IMR-90 (cell line): Measurements from ENCODE around the gene S100A1. TPM values are rescaled to one million over a fixed set of nuclear protein-coding genes. Genes with fewer than 3 reads are reported as not detected.

Source experiments
- ATAC-seq: fragments of 200-7000 bp; cut with Tn5 transposase; 2 replicates; pipeline ENCODE4 v1.9.1; 2020; ENCODE audit warnings: low read depth, mild to moderate bottlenecking, moderate library complexity
- BruUV-seq: library from RNA; stranded (reverse); fragments of 400-500 nt; replicated peaks from 2 replicates; lab custom pipeline; 2021; lab: Mats Ljungman, UMichigan
- CTCF ChIA-PET: fragments of 300-600 bp; formaldehyde crosslinking; extraction: SDS; loops from one replicate; lab custom pipeline; 2021; ENCODE audit warnings: antibody characterized with exemption; lab: Yijun Ruan, JAX
- POLR2A ChIA-PET: fragments of 300-600 bp; sonication (Branson Sonifier 250); formaldehyde crosslinking; loops from one replicate; lab custom pipeline; 2022; ENCODE audit warnings: antibody characterized with exemption; ENCODE audit not compliant: unreplicated experiment; lab: Charles Lee
- DNase-seq: peaks from one replicate; pipeline ENCODE4 v3.0.0; 2013
- H2AFZ ChIP-seq: replicated peaks from 2 replicates; pipeline ENCODE3; 2013; ENCODE audit warnings: low read length, mild to moderate bottlenecking; ENCODE audit not compliant: poor library complexity
- H2AK5ac ChIP-seq: 2 replicates; pipeline ENCODE4 v1.6.1; 2013; ENCODE audit warnings: low read depth, low read length, inconsistent platforms
- H2AK9ac ChIP-seq: replicated peaks from 2 replicates; pipeline ENCODE3; 2013; ENCODE audit warnings: mild to moderate bottlenecking, low read depth, low read length, moderate library complexity; ENCODE audit not compliant: poor library complexity
- H2BK120ac ChIP-seq: 2 replicates; pipeline ENCODE4 v1.6.1; 2013; ENCODE audit warnings: low read depth, low read length, inconsistent platforms
- H2BK15ac ChIP-seq: 3 replicates; pipeline ENCODE4 v1.6.1; 2013; ENCODE audit warnings: low read depth, low read length, inconsistent platforms
- H2BK20ac ChIP-seq: 2 replicates; pipeline ENCODE4 v1.6.1; 2013; ENCODE audit warnings: low read depth, mild to moderate bottlenecking, inconsistent platforms, low read length, moderate library complexity
- H2BK5ac ChIP-seq: 2 replicates; pipeline ENCODE4 v1.6.1; 2013; ENCODE audit warnings: mild to moderate bottlenecking, low read depth, low read length, inconsistent platforms; ENCODE audit not compliant: poor library complexity, severe bottlenecking
- H3K14ac ChIP-seq: replicated peaks from 2 replicates; pipeline ENCODE4 v1.6.1; 2013; ENCODE audit warnings: low read depth, low read length, inconsistent platforms
- H3K18ac ChIP-seq: 2 replicates; pipeline ENCODE4 v1.6.1; 2013; ENCODE audit warnings: low read depth, low read length, control low read depth
- H3K23ac ChIP-seq: 2 replicates; pipeline ENCODE4 v1.6.1; 2013; ENCODE audit warnings: low read depth, low read length, inconsistent platforms
- H3K27ac ChIP-seq: 2 replicates; pipeline ENCODE4 v1.5.1; 2013; ENCODE audit warnings: mild to moderate bottlenecking, control low read depth, low read length; ENCODE audit not compliant: insufficient read depth
- H3K27me3 ChIP-seq: 2 replicates; pipeline ENCODE4 v1.6.1; 2013; ENCODE audit warnings: low read length; ENCODE audit not compliant: control insufficient read depth, insufficient read depth
- H3K36me3 ChIP-seq: 2 replicates; pipeline ENCODE4 v1.6.1; 2013; ENCODE audit warnings: low read length, mixed read lengths; ENCODE audit not compliant: control insufficient read depth, insufficient read depth
- H3K4ac ChIP-seq: 2 replicates; pipeline ENCODE4 v1.6.1; 2013; ENCODE audit warnings: low read depth, low read length, inconsistent platforms
- H3K4me1 ChIP-seq: 2 replicates; pipeline ENCODE4 v1.6.1; 2013; ENCODE audit warnings: low read length, mixed read lengths; ENCODE audit not compliant: control insufficient read depth, insufficient read depth
- H3K4me2 ChIP-seq: 2 replicates; pipeline ENCODE4 v1.6.1; 2013; ENCODE audit warnings: low read depth, mild to moderate bottlenecking, control low read depth, low read length, moderate library complexity
- H3K4me3 ChIP-seq: 2 replicates; pipeline ENCODE4 v1.5.1; 2013; ENCODE audit warnings: low read depth, mild to moderate bottlenecking, control low read depth, low read length, moderate library complexity; ENCODE audit not compliant: insufficient read depth
- H3K56ac ChIP-seq: 2 replicates; pipeline ENCODE4 v1.6.1; 2013; ENCODE audit warnings: low read length, inconsistent platforms; ENCODE audit not compliant: insufficient read depth; ENCODE audit errors: extremely low read depth
- H3K79me1 ChIP-seq, 2 experiments: 2 replicates each; pipeline ENCODE4 v1.6.1; 2013; ENCODE audit warnings: low read length in 2 of 2, inconsistent platforms in 1 of 2, low read depth in 1 of 2
- H3K9ac ChIP-seq: 2 replicates; pipeline ENCODE4 v1.6.1; 2013; ENCODE audit warnings: low read depth, low read length, control low read depth
- H3K9me1 ChIP-seq: 2 replicates; pipeline ENCODE4 v1.6.1; 2013; ENCODE audit warnings: low read length, inconsistent platforms; ENCODE audit not compliant: insufficient read depth
- H3K9me3 ChIP-seq: 2 replicates; pipeline ENCODE4 v1.6.1; 2013; ENCODE audit warnings: low read length; ENCODE audit not compliant: control insufficient read depth, insufficient read depth
- H4K20me1 ChIP-seq: 2 replicates; pipeline ENCODE4 v1.6.1; 2013; ENCODE audit warnings: low read length, inconsistent platforms; ENCODE audit not compliant: insufficient read depth
- H4K5ac ChIP-seq: 2 replicates; pipeline ENCODE4 v1.6.1; 2013; ENCODE audit warnings: mild to moderate bottlenecking, low read depth, low read length, control low read depth
- H4K8ac ChIP-seq, 2 experiments: 2 replicates each; pipeline ENCODE4 v1.6.1; 2013; ENCODE audit warnings: low read depth in 2 of 2, low read length in 2 of 2, control low read depth in 1 of 2, inconsistent platforms in 1 of 2
- H4K91ac ChIP-seq: 2 replicates; pipeline ENCODE4 v1.6.1; 2013; ENCODE audit warnings: low read depth, low read length, inconsistent platforms; ENCODE audit not compliant: insufficient read depth
- BHLHE40 ChIP-seq: fragments of 150-350 bp; IDR thresholded peaks from 2 replicates; pipeline ENCODE4 v1.6.1; 2016; ENCODE audit warnings: mild to moderate bottlenecking, low read depth, low read length
- CHD1 ChIP-seq: IDR thresholded peaks from 2 replicates; pipeline ENCODE4 v1.6.1; 2012; ENCODE audit warnings: low read depth, low read length, improper control_type of control experiment
- MAFK ChIP-seq: IDR thresholded peaks from 2 replicates; pipeline ENCODE4 v1.6.1; 2012; ENCODE audit warnings: low read depth, low read length, improper control_type of control experiment
- MXI1 ChIP-seq: IDR thresholded peaks from 2 replicates; pipeline ENCODE4 v1.6.1; 2012; ENCODE audit warnings: low read depth, mild to moderate bottlenecking, low read length, moderate library complexity, borderline replicate concordance
- NFE2L2 ChIP-seq: fragments of 150-350 bp; IDR thresholded peaks from 2 replicates; pipeline ENCODE4 v1.6.1; 2016; ENCODE audit warnings: low read depth, mild to moderate bottlenecking, low read length
- POLR2A ChIP-seq: IDR thresholded peaks from 2 replicates; pipeline ENCODE4 v1.6.1; 2012; ENCODE audit warnings: mild to moderate bottlenecking, low read depth, low read length
- RAD21 ChIP-seq: IDR thresholded peaks from 2 replicates; pipeline ENCODE4 v1.6.1; 2012; ENCODE audit warnings: low read length, improper control_type of control experiment
- RFX5 ChIP-seq: IDR thresholded peaks from 2 replicates; pipeline ENCODE4 v1.8.0; 2012; ENCODE audit warnings: low read depth, mild to moderate bottlenecking, low read length, moderate library complexity
- SMC3 ChIP-seq: fragments of 150-350 bp; IDR thresholded peaks from 2 replicates; pipeline ENCODE4 v1.6.1; 2016; ENCODE audit warnings: low read depth, mild to moderate bottlenecking, antibody characterized with exemption, low read length, moderate library complexity
- WGBS, 2 experiments: methylation state at CpG; one replicate each; pipeline versions ENCODE4 v1.1.5 to v1.1.7; 2013; ENCODE audit warnings: missing lambda C conversion rate in 2 of 2; ENCODE audit not compliant: insufficient read length in 1 of 2; ENCODE audit errors: extremely low coverage in 2 of 2; 5-methylcytosine and 5-hydroxymethylcytosine counted together
- dilution Hi-C: fragments of 300-500 bp; cut with HindIII; formaldehyde crosslinking; loops from one replicate; pipeline ENCODE4 v1.14.3; 2018; ENCODE audit warnings: low sequenced_read_pairs; ENCODE audit not compliant: unreplicated experiment
- in situ Hi-C: fragments of 300-500 bp; cut with MboI; formaldehyde crosslinking; loops from 3 replicates; pipeline ENCODE4 v1.14.3; 2019; ENCODE audit warnings: low sequenced_read_pairs, inconsistent platforms, mixed read lengths
- intact Hi-C: fragments of 100-400 bp; cut with micrococcal nuclease; formaldehyde crosslinking; loops from 2 replicates; pipeline ENCODE4 v1.10.0; 2022
- polyA plus RNA-seq, 3 experiments: library from polyadenylated mRNA; depleted of rRNA; stranded (reverse); fragments of >200 nt; gene quantifications; 2 replicates each; pipeline ENCODE4 v1.2.3, GENCODE V29; 2012; ENCODE audit warnings: low replicate concordance in 1 of 3
- total RNA-seq: library from RNA; depleted of rRNA; stranded (reverse); fragments of >200 nt; gene quantifications from 2 replicates; pipeline ENCODE4 v1.2.3, GENCODE V29; 2012
- TF ChIP-seq, protein P1 (sequence below): fragments of 150-350 bp; IDR thresholded peaks from 2 replicates; pipeline ENCODE4 v1.6.1; 2016; ENCODE audit warnings: low read depth, mild to moderate bottlenecking, low read length, moderate library complexity, borderline replicate concordance
- TF ChIP-seq, protein P2 (sequence below): conservative IDR thresholded peaks from 2 replicates; pipeline ENCODE4 v1.5.1; 2012; ENCODE audit warnings: mild to moderate bottlenecking, low read depth, low read length, improper control_type of control experiment

The S100A1 gene
- total and polyA plus RNA-seq, 2 of the 4 experiments (the other 2 are of a cell fraction), result 0.18 to 0.29 TPM

GRCh38 chr1:153678519-153679336 is 50.5 kb downstream of the S100A1 start, which contains the start of gene NPR1:
NPR1 (plus strand) TSS chr1:153678688; CDS start chr1:153679109, 421 bp downstream.
- WGBS, 2 experiments, result 1% methylated on average over 38 of the region's 78 CpGs; no CpG with 5 or more reads in 1 of the 2 experiments
- Histone ChIP-seq H3K27ac (no peak within 1 kb of the TSS), H2AFZ (peak within 1 kb of the TSS; percentile 87), H3K36me3 (no peaks in the 10 kb centered on the region), H4K20me1 (no peaks in the 10 kb centered on the region), H2BK5ac (no peak within 1 kb of the TSS), H4K5ac (no peak within 1 kb of the TSS), H2BK20ac (no peak within 1 kb of the TSS), H4K91ac (no peak within 1 kb of the TSS), H3K56ac (no peak within 1 kb of the TSS), H3K4ac (no peak within 1 kb of the TSS), H3K4me1 (peaks cover 7% of the 10 kb centered on the region; the same call in 1 of the 2 replicates), H3K23ac (no peak within 1 kb of the TSS; the same call in 1 of the 2 replicates), H4K8ac (no peak within 1 kb of the TSS), H2BK120ac (no peak within 1 kb of the TSS), H3K9ac (no peak within 1 kb of the TSS), H2BK15ac (no peak within 1 kb of the TSS), H2AK5ac (no peak within 1 kb of the TSS), H3K9me1 (no peaks in the 10 kb centered on the region), H2AK9ac (peak within 1 kb of the TSS; percentile 71), H3K4me2 (peak within 1 kb of the TSS; percentile 76), H3K14ac (no peak within 1 kb of the TSS), H3K9me3 (no peaks in the 10 kb centered on the region), H3K79me1 (no peaks in the 10 kb centered on the region), H3K4me3 (peak within 1 kb of the TSS; percentile 38), H3K18ac (no peak within 1 kb of the TSS), H3K27me3 (peaks cover 47% of the 10 kb centered on the region)
- ATAC-seq (peak; percentile 55), DNase-seq (no peak)
- dilution Hi-C loops (no loop called here), intact Hi-C loops (no loop called here), in situ Hi-C loops (loop anchor here (5.0 to 10.0 kb wide), 2 partner anchors 69 to 296 kb away; partner anchors contain the start of gene JTB)
- POLR2A ChIA-PET, result no interaction called here
- CTCF ChIA-PET, result interaction anchor here (1.2 kb wide), 1 partner anchor 56 kb away, joined by 4 read pairs; no protein-coding TSS in a partner anchor
- no peak for TF ChIP-seq MXI1
- TF ChIP-seq BHLHE40, result no peak
- TF ChIP-seq CHD1, result no peak
- no peak for TF ChIP-seq RFX5
- TF ChIP-seq MAFK, result no peak
- no peak for TF ChIP-seq SMC3
- TF ChIP-seq NFE2L2, result no peak
- TF ChIP-seq RAD21, result no peak
- TF ChIP-seq, protein P1, sequence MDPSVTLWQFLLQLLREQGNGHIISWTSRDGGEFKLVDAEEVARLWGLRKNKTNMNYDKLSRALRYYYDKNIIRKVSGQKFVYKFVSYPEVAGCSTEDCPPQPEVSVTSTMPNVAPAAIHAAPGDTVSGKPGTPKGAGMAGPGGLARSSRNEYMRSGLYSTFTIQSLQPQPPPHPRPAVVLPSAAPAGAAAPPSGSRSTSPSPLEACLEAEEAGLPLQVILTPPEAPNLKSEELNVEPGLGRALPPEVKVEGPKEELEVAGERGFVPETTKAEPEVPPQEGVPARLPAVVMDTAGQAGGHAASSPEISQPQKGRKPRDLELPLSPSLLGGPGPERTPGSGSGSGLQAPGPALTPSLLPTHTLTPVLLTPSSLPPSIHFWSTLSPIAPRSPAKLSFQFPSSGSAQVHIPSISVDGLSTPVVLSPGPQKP, result no peak
- no peak for TF ChIP-seq POLR2A
- TF ChIP-seq, protein P2, sequence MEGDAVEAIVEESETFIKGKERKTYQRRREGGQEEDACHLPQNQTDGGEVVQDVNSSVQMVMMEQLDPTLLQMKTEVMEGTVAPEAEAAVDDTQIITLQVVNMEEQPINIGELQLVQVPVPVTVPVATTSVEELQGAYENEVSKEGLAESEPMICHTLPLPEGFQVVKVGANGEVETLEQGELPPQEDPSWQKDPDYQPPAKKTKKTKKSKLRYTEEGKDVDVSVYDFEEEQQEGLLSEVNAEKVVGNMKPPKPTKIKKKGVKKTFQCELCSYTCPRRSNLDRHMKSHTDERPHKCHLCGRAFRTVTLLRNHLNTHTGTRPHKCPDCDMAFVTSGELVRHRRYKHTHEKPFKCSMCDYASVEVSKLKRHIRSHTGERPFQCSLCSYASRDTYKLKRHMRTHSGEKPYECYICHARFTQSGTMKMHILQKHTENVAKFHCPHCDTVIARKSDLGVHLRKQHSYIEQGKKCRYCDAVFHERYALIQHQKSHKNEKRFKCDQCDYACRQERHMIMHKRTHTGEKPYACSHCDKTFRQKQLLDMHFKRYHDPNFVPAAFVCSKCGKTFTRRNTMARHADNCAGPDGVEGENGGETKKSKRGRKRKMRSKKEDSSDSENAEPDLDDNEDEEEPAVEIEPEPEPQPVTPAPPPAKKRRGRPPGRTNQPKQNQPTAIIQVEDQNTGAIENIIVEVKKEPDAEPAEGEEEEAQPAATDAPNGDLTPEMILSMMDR, result no peak
- BruUV-seq, result no TSS peak
